NCI-H2227 (cell line): ENCODE measurements around the gene ZNF318.
A peak's percentile ranks its signal among the peaks of the same experiment; 100 is the strongest.
"Not testable (repeated sequence)": the region's sequence is repeated elsewhere in the genome, so short reads cannot be mapped to it uniquely, and the experiment has no call there.

Experiments
- DNase-seq: peaks from one replicate; lab custom pipeline; 2025; ENCODE audit not compliant: unreplicated experiment; lab: John Stamatoyannopoulos, UW

Gene ZNF318

GRCh38 chr6:43383021-43383667 is 13.7 kb upstream of the ZNF318 start:
- no peak for DNase-seq

- not testable (repeated sequence) for DNase-seq
These were observed 11.4 kb upstream of the ZNF318 start for GRCh38 chr6:43380858-43381257.

DNA sequence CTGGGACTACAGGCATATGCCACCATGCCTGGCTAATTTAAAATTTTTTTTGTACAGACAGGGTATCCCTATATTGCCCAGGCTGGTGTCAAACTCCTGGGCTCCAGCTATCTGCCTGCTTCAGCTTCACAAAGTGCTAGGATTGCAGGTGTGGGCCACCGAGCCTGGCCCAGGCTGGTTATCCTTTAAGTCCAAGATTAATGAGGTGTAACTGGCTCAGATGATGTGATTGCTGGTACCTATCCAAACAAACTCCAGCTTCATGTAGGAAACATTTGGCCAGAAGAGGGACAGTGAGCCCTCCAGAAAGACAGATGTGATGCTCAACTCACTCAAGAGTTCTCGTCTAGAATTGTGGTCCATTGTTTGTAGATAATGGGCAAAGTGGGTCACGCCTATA is 9.2 kb upstream of the ZNF318 start:
- no peak for DNase-seq

GRCh38 chr6:43377710-43378229 is 8.3 kb upstream of the ZNF318 start:
- DNase-seq = no peak

DNA sequence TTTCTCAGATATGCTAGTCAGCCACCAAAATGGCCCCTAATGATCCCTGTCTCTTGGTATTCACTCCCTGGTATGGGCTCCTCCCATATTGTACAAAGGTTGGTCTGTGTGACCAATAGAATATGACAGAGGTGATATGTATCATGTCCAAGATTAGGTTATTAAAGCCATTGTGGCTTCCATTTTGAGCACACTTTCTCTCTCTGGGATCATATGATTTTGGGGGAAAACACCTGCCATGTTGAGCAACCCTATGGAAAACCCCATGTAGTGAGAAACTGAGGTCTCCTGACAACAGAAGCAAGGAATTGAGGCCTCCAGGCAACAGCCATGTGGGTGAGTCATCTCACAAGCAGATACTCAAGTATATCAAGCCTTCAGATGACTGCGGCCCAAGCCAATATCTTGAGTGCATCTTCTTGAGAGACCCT is 7.1 kb upstream of the ZNF318 start:
- DNase-seq = no peak

DNA sequence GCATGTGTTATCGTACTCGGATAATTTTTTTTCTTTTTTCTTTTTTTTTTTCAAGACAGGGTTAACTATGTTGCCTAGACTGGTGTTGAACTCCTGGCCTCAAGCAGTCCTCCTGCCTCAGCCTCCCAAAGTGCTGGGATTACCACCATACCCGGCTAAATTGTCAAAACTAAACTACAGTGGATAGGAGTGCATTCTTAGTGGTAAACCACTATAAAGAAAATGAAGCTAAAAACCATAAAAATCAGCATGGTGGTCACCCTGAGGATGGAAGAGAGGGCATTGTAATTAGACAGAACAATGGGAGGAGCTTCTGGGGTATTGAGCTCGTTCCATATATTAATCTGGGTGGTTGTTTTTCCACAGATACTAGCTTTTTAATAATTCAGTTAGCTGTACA is 6.2 kb upstream of the ZNF318 start:
- no peak for DNase-seq

DNA sequence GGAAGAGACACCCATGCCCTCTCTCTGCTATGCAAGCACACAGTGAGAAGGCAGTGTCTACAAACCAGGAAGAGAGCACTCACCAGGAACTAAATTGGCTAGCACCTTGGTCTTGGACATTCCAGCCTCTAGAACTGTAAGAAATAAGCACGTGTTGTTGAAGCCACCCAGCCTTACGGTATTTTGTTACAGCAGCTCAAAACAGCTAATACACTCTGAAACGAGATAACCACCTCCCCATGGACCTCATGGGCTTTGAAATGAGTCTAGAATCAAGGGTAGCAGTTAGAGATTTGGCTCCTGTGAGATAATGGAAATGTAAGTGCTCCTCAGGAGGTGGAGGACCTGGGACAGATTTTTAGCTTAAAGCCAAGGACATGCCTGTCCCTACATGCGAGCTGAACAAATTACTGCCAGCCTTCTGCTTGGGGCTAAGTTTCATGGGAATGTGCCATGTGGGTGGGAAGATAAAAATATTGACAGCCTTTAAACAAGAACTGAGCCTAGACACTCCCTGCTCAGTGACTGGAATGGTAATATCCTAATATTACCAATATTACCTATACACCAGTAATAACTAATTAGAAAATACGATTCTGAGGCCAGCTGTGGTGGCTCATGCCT is 3.9 kb upstream of the ZNF318 start:
- no peak for DNase-seq

DNA sequence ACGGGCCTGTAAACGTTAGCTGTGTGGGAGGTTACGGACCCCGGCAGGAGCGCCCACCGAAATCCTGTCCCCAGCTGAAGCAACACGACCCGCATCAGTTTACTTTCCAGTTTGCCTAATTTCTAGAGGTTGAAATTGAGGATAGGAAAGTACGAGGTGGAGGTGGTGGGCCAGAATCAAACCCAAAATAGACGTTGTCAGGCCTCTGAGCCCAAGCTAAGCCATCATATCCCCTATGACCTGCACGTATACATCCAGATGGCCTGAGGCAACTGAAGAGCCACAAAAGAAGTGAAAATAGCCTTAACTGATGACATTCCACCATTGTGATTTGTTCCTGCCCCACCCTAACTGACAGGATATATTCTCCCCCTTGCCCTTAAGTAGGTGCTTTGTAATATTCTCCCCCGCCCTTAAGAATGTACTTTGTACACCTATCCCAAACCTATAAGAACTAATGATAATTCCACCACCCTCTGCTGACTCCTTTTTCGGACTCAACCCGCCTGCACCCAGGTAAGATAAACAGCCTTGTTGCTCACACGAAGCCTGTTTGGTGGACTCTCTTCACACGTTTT is 645 bp upstream of the ZNF318 start:
- DNase-seq = not testable (repeated sequence)

GRCh38 chr6:43368259-43369160 is 937 bp downstream of the ZNF318 start:
- peak; percentile 49 for DNase-seq

- DNase-seq = no peak
These were observed 2.0 kb downstream of the ZNF318 start for GRCh38 chr6:43367245-43367984.

- no peak for DNase-seq
These were observed 8.2 kb downstream of the ZNF318 start for GRCh38 chr6:43361269-43361668.

DNA sequence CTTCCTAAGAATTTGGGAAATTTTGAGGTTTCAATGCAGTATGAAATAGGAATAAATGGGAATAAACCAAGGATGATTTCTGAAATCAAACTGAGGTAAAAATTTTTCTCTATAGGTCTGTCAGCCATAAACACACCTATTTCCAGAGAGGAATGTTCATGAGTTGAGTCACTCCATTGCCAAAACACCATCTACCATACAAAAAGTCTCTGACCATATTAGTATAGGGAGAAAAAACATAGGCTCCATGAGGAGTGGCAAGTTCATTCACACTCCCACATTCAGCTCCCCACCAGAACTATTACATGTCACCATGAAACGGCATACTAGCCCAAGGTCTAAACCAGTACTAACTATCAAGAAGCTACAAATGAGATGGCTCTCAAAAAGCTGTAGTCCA is 9.6 kb downstream of the ZNF318 start:
- DNase-seq = no peak

GRCh38 chr6:43359381-43359780 is 10.1 kb downstream of the ZNF318 start:
- DNase-seq = no peak

- no peak for DNase-seq
These were observed 13.4 kb downstream of the ZNF318 start for GRCh38 chr6:43355862-43356590.

GRCh38 chr6:43351951-43352350 is 17.5 kb downstream of the ZNF318 start:
- DNase-seq = not testable (repeated sequence)

DNA sequence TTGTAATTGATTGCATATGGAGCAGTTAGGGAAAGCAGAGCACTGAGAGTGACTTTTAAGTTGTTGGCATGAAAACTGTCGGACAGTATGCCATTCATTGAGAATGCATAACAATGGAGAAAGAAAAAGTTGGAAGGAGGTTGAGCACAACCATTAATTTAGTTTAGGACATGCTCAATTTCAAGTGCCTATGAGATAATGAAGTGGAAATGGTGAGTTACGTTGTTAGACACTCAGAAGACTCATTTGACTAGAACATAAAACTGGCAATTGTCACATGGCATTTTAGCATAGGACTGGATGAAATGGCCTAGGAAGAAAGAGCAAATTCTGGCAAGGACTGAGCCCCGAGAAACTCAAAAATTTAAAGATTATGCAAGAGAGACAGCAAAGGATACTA is 22.0 kb downstream of the ZNF318 start:
- DNase-seq = no peak

- no peak for DNase-seq
These were observed 22.4 kb downstream of the ZNF318 start for GRCh38 chr6:43347021-43347420.

- DNase-seq = not testable (repeated sequence)
These were observed 23.2 kb downstream of the ZNF318 start for GRCh38 chr6:43346243-43346642.

DNA sequence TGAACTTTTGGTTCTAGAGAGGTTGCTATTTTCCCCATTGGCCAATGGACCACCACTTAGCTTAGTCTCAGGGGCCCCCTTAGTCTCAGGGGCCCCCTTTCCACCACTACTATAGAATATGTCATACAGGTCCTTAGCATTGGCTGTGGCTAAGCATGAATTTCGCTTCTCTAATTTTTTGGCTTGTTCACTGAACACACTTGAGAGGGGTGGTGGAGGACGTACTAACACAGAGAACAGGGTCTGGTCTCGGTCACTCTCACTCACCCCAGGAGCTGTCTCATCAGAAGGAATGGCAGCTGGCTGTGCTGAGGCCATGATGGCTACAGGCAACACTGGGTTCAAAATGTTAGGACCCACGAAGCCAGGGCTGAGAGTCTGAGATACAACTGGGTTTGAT is 30.3 kb downstream of the ZNF318 start:
- no peak for DNase-seq

DNA sequence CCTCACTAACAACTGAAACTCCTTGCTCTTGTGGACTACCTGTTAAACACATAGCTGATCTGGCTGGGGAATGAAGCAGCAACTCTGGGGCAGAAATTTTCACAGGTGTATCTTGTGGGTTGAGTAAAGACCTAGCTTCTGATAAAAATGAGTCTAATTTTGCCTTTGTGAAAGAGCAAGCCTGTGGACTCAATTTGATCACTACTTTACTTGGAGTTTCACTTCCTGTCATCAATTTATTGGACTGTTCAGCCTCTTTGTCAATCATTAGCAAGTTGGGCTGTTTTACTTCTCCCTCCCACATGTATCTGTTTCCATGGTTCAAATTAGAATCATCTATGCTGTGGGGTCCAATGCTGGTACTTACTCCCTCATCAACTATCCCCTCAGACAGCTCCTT is 31.2 kb downstream of the ZNF318 start:
- DNase-seq = no peak
